Measurements from ENCODE around the gene CNNM4.

CNNM4 gene

GRCh38 chr2:96758987-96759386 lies 1.7 kb upstream of the CNNM4 start:
- Histone ChIP-seq H3K9me3 (ENCODE audit: insufficient read depth, low read length) (no peaks in the 10 kb centered on the region), H3K4me1 (ENCODE audit: low read length) (peaks cover 35% of the 10 kb centered on the region), H3K27ac (ENCODE audit: low read length) (no peak overlapping the region), H3K4me2 (ENCODE audit: low read length) (no peak overlapping the region), H3K9ac (ENCODE audit: low read length) (no peak overlapping the region), H3K4me3 (ENCODE audit: low read length) (no peak overlapping the region), H3K79me2 (ENCODE audit: low read length) (peaks cover 7% of the 10 kb centered on the region), H3K36me3 (replicated peaks; ENCODE audit: low read depth, low read length) (no peaks in the 10 kb centered on the region), H3K27me3 (ENCODE audit: low read depth, low read length) (no peaks in the 10 kb centered on the region), H4K20me1 (ENCODE audit: insufficient read depth, low read length) (no peaks in the 10 kb centered on the region), H2AFZ (ENCODE audit: low read depth, low read length) (no peak overlapping the region)
- TF ChIP-seq EZH2phosphoT487 (IDR thresholded peaks at IDR 0.05; ENCODE audit: low read depth) (no peak), CTCF (IDR thresholded peaks at IDR 0.05; ENCODE audit: low read depth, low read length) (no peak)

GRCh38 chr2:96759548-96759947 lies 1.2 kb upstream of the CNNM4 start:
- TF ChIP-seq EZH2phosphoT487 (IDR thresholded peaks at IDR 0.05; ENCODE audit: low read depth) = no peak
- no peak for TF ChIP-seq CTCF (IDR thresholded peaks at IDR 0.05; ENCODE audit: low read depth, low read length)
- Histone ChIP-seq H3K27ac (ENCODE audit: low read length) (no peak overlapping the region), H3K4me1 (ENCODE audit: low read length) (peaks cover 41% of the 10 kb centered on the region), H3K4me3 (ENCODE audit: low read length) (peak overlapping the region; percentile 76), H3K79me2 (ENCODE audit: low read length) (peaks cover 13% of the 10 kb centered on the region), H3K4me2 (ENCODE audit: low read length) (peak overlapping the region; percentile 81), H4K20me1 (ENCODE audit: insufficient read depth, low read length) (no peaks in the 10 kb centered on the region), H2AFZ (ENCODE audit: low read depth, low read length) (no peak overlapping the region), H3K36me3 (replicated peaks; ENCODE audit: low read depth, low read length) (no peaks in the 10 kb centered on the region), H3K9me3 (ENCODE audit: insufficient read depth, low read length) (no peaks in the 10 kb centered on the region), H3K9ac (ENCODE audit: low read length) (no peak overlapping the region), H3K27me3 (ENCODE audit: low read depth, low read length) (no peaks in the 10 kb centered on the region)

- peak overlapping the region; percentile 65 for H3K9ac ChIP-seq (ENCODE audit: low read length)
- no peaks in the 10 kb centered on the region for H3K9me3 ChIP-seq (ENCODE audit: insufficient read depth, low read length)
- peaks cover 42% of the 10 kb centered on the region for H3K4me1 ChIP-seq (ENCODE audit: low read length)
- peak overlapping the region; percentile 85 for H3K4me2 ChIP-seq (ENCODE audit: low read length)
- H3K27ac ChIP-seq (ENCODE audit: low read length) = no peak overlapping the region
- H3K79me2 ChIP-seq (ENCODE audit: low read length) = peaks cover 13% of the 10 kb centered on the region
- no peaks in the 10 kb centered on the region for H3K36me3 ChIP-seq (replicated peaks; ENCODE audit: low read depth, low read length)
- H2AFZ ChIP-seq (ENCODE audit: low read depth, low read length) = no peak overlapping the region; the same call in 1 of the 2 replicates
- H3K27me3 ChIP-seq (ENCODE audit: low read depth, low read length) = no peaks in the 10 kb centered on the region
- no peaks in the 10 kb centered on the region for H4K20me1 ChIP-seq (ENCODE audit: insufficient read depth, low read length)
- H3K4me3 ChIP-seq (ENCODE audit: low read length) = peak overlapping the region; percentile 85
- TF ChIP-seq CTCF (IDR thresholded peaks at IDR 0.05; ENCODE audit: low read depth, low read length) (peak; percentile 34), EZH2phosphoT487 (IDR thresholded peaks at IDR 0.05; ENCODE audit: low read depth) (no peak)
These were observed 507 bp downstream of the CNNM4 start for GRCh38 chr2:96760986-96761832.

GRCh38 chr2:96762529-96763311 lies 2.0 kb downstream of the CNNM4 start:
- Histone ChIP-seq H3K4me3 (ENCODE audit: low read length) (peak overlapping the region; percentile 85), H3K79me2 (ENCODE audit: low read length) (peaks cover 18% of the 10 kb centered on the region), H3K27me3 (ENCODE audit: low read depth, low read length) (no peaks in the 10 kb centered on the region), H3K9ac (ENCODE audit: low read length) (peak overlapping the region; percentile 23; the same call in 1 of the 2 replicates), H3K27ac (ENCODE audit: low read length) (no peak overlapping the region), H2AFZ (ENCODE audit: low read depth, low read length) (no peak overlapping the region), H3K36me3 (replicated peaks; ENCODE audit: low read depth, low read length) (no peaks in the 10 kb centered on the region), H3K4me1 (ENCODE audit: low read length) (peaks cover 50% of the 10 kb centered on the region), H3K9me3 (ENCODE audit: insufficient read depth, low read length) (no peaks in the 10 kb centered on the region), H3K4me2 (ENCODE audit: low read length) (peak overlapping the region; percentile 85), H4K20me1 (ENCODE audit: insufficient read depth, low read length) (no peaks in the 10 kb centered on the region)
- TF ChIP-seq CTCF (IDR thresholded peaks at IDR 0.05; ENCODE audit: low read depth, low read length) = no peak
- TF ChIP-seq EZH2phosphoT487 (IDR thresholded peaks at IDR 0.05; ENCODE audit: low read depth) = no peak

All from OCI-LY3 (cell line).